Epithelial cell of umbilical artery (primary cell): ENCODE results near the gene CDC26. TPM values are rescaled to one million over a fixed set of nuclear protein-coding genes. Genes with fewer than 3 reads are reported as not detected.

ENCODE experiments used
- total RNA-seq: library from RNA; depleted of rRNA; stranded (reverse); fragments of >200 nt; gene quantifications from 2 replicates; pipeline ENCODE4 v1.2.3, GENCODE V29; 2014

Gene CDC26
- 76.7 and 98.0 TPM in 2 replicates for total RNA-seq

GRCh38 chr9:113275157-113276131 is at the start of gene CDC26, which contains the start of gene PRPF4:
CDC26 (minus strand) TSS chr9:113275572; CDS start chr9:113272507, 3,065 bp downstream.
PRPF4 (plus strand) TSS chr9:113275658; CDS start chr9:113275744, 86 bp downstream.

GRCh38 chr9:113302792-113303418 is 27.5 kb upstream of the CDC26 start, which contains the start of gene RNF183:
RNF183 (minus strand) TSS chr9:113303376; CDS start chr9:113298184, 5,192 bp downstream.

DNA sequence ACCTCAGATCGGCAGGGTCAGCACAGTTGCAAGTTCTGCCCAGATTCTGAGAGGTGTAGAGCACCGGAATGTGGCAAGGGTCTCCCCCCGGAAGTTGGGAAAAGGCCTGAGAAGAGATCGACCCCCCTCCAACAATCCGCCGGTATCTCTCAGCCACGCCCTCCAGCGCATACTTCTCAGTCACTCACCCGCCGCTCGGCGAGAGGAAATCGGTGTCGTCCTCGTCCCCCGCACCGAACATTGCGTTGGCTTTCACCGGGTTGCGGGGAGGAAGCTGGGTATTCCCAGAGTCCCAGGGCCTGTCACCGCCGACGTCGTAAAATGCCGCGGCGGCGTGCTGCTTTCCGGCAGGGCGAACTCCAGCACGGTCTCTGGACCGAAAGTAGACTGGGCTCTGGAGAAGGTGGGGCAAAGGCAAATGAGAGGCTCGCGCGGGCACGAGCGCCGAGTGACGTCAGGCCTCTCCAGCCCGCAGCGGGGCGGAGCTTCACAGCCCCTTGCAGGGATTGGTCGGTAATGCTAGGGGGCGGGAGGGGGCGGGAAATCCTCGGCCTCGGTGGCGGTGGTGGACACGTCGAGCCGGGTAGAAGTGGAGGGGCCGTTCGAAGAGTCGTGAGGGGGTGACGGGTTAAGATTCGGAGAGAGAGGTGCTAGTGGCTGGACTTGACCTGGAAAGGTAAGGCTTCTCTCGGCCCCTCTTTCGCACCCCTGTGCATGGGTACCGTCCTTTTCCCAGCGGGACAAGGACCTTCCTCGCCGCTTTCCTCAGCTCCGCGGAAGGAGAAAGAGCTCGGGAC is 54.2 kb downstream of the CDC26 start, which contains the start of the genes FKBP15 and SLC31A1:
Gene FKBP15, minus strand, starts transcription at position 275 of the 797 bp plus-strand sequence. Its CDS starts 34 bp downstream, at position 241.
Gene SLC31A1, plus strand, starts transcription at position 542 of the 797 bp plus-strand sequence. CDS start 34,605 bp downstream, outside the sequence.

Other genes starting within 250 kb of the CDC26 start
- gene ZFP37, start 218.8 kb downstream of the CDC26 start, total RNA-seq, result 0.97 and 2.0 TPM in 2 replicates
- 5.8 and 5.9 TPM in 2 replicates for gene SLC31A2, start 124.6 kb downstream of the CDC26 start, total RNA-seq
- 9.7 and 17.0 TPM in 2 replicates for gene FKBP15, start 54.3 kb downstream of the CDC26 start, total RNA-seq
- 14.6 and 21.3 TPM in 2 replicates for gene SLC31A1, start 54.0 kb downstream of the CDC26 start, total RNA-seq
- gene PRPF4, start 86 bp upstream of the CDC26 start, total RNA-seq, result 27.0 and 38.0 TPM in 2 replicates
- gene RNF183, start 27.8 kb upstream of the CDC26 start, total RNA-seq, result not detected in 2 replicates
- gene WDR31, start 64.7 kb upstream of the CDC26 start, total RNA-seq, result 0.32 and 0.46 TPM in 2 replicates
- gene BSPRY, start 74.0 kb upstream of the CDC26 start, total RNA-seq, result not detected in 2 replicates
- gene HDHD3, start 101.4 kb upstream of the CDC26 start, total RNA-seq, result 7.8 and 8.8 TPM in 2 replicates
- gene ALAD, start 125.7 kb upstream of the CDC26 start, total RNA-seq, result 14.3 and 15.2 TPM in 2 replicates
- gene POLE3, start 135.1 kb upstream of the CDC26 start, total RNA-seq, result 63.0 and 91.5 TPM in 2 replicates
- 0.15 and 0.32 TPM in 2 replicates for gene C9orf43, start 135.2 kb upstream of the CDC26 start, total RNA-seq
- gene RGS3, start 188.2 kb upstream of the CDC26 start, total RNA-seq, result 321 and 369 TPM in 2 replicates